HCT116 (cell line): ENCODE results near the gene CDHR4. TPM values are rescaled to one million over a fixed set of nuclear protein-coding genes. Genes with fewer than 3 reads are reported as not detected.

ENCODE experiments used
- ATAC-seq: fragments of 200-7000 bp; cut with Tn5 transposase; 2 replicates; pipeline ENCODE4 v1.9.1; 2020; ENCODE audit warnings: mild to moderate bottlenecking, moderate library complexity
- BruUV-seq: library from RNA; stranded (reverse); fragments of 400-500 nt; replicated peaks from 2 replicates; lab custom pipeline; 2021; lab: Mats Ljungman, UMichigan
- CTCF ChIA-PET: fragments of 300-600 bp; sonication (Branson Sonifier 250); formaldehyde crosslinking; loops from one replicate; lab custom pipeline; 2021; ENCODE audit warnings: antibody characterized with exemption; lab: Charles Lee
- POLR2A ChIA-PET: fragments of 300-600, 350-600 bp; sonication (Branson Sonifier 250); formaldehyde crosslinking; loops from one replicate; lab custom pipeline; 2021; ENCODE audit warnings: antibody characterized with exemption; lab: Charles Lee
- RAD21 ChIA-PET, 2 experiments: fragments of 300-600 bp; sonication (Branson Sonifier 250); formaldehyde crosslinking; loops; one replicate each; lab custom pipeline; 2023; ENCODE audit warnings: low total read pairs in 2 of 2; ENCODE audit not compliant: uncharacterized antibody in 2 of 2, unreplicated experiment in 2 of 2, low non-redundant PET in 1 of 2; lab: Charles Lee
- DNase-seq: peaks from one replicate; pipeline ENCODE4 v3.0.0-alpha.2; 2010; ENCODE audit warnings: low read depth, low spot score
- H2AFZ ChIP-seq: fragments of 200-600 bp; shearing (Covaris generic), sonication (generic); 2 replicates; pipeline ENCODE4 v1.6.1; 2017; ENCODE audit warnings: low read depth, mixed run types, mixed read lengths, antibody characterized with exemption, low read length; ENCODE audit not compliant: poor library complexity, severe bottlenecking
- H3K27ac ChIP-seq: 2 replicates; pipeline ENCODE4 v1.5.1; 2012; ENCODE audit warnings: low read depth, low read length
- H3K27me3 ChIP-seq: fragments of 200-600 bp; sonication (generic); 2 replicates; pipeline ENCODE4 v1.6.1; 2016; ENCODE audit warnings: mixed run types, low read length, mixed read lengths; ENCODE audit not compliant: insufficient read depth
- H3K36me3 ChIP-seq, 2 experiments: fragments of 200-500 bp in 1 of 2; fragments of 200-600 bp in 1 of 2; sonication (Bioruptor generic) in 1 of 2; sonication (generic) in 1 of 2; 2 replicates each; pipeline versions ENCODE4 v1.5.1 to v1.6.1; 2014 to 2016; ENCODE audit warnings: low read length in 2 of 2, inconsistent platforms in 1 of 2, mixed read lengths in 1 of 2, mixed run types in 1 of 2; ENCODE audit not compliant: insufficient read depth in 2 of 2, control insufficient read depth in 1 of 2
- H3K4me1 ChIP-seq, 2 experiments: fragments of 200-600 bp in 1 of 2; sonication (generic) in 1 of 2; 2 replicates each; pipeline versions ENCODE4 v1.5.1 to v1.6.1; 2012 to 2017; ENCODE audit warnings: low read length in 2 of 2, inconsistent platforms in 1 of 2, mild to moderate bottlenecking in 1 of 2, mixed read lengths in 1 of 2, mixed run types in 1 of 2, moderate library complexity in 1 of 2; ENCODE audit not compliant: insufficient read depth in 2 of 2, control insufficient read depth in 1 of 2
- H3K4me2 ChIP-seq: fragments of 200-600 bp; sonication (generic); 2 replicates; pipeline ENCODE4 v1.6.1; 2017; ENCODE audit warnings: mixed run types, low read length, mixed read lengths
- H3K4me3 ChIP-seq, 2 experiments: fragments of 200-600 bp in 1 of 2; sonication (generic) in 1 of 2; replicated peaks in 1 of 2; 2 replicates each; pipeline ENCODE4 v1.5.1; 2011 to 2016; ENCODE audit warnings: low read length in 2 of 2, control low read depth in 1 of 2, low read depth in 1 of 2, mild to moderate bottlenecking in 1 of 2, mixed read lengths in 1 of 2, mixed run types in 1 of 2
- H3K79me2 ChIP-seq: fragments of 200-600 bp; sonication (generic); 2 replicates; pipeline ENCODE4 v1.6.1; 2017; ENCODE audit warnings: mild to moderate bottlenecking, mixed run types, low read length, moderate library complexity, mixed read lengths; ENCODE audit not compliant: insufficient read depth
- H3K9ac ChIP-seq: fragments of 200-600 bp; sonication (generic); 2 replicates; pipeline ENCODE4 v1.6.1; 2016; ENCODE audit warnings: low read length, mixed read lengths
- H3K9me2 ChIP-seq: fragments of 200-600 bp; sonication (generic), shearing (Covaris generic); 2 replicates; pipeline ENCODE4 v1.6.1; 2017; ENCODE audit warnings: mixed run types, mild to moderate bottlenecking, moderate library complexity; ENCODE audit not compliant: insufficient read depth
- H3K9me3 ChIP-seq, 2 experiments: fragments of 200-500 bp in 1 of 2; fragments of 200-600 bp in 1 of 2; sonication (Bioruptor generic) in 1 of 2; sonication (generic) in 1 of 2; 2 replicates each; pipeline ENCODE4 v1.6.1; 2014 to 2017; ENCODE audit warnings: low read length in 2 of 2, mixed read lengths in 2 of 2, inconsistent platforms in 1 of 2, low read depth in 1 of 2, mild to moderate bottlenecking in 1 of 2, mixed run types in 1 of 2, moderate library complexity in 1 of 2; ENCODE audit not compliant: control insufficient read depth in 1 of 2, insufficient read depth in 1 of 2
- H4K20me1 ChIP-seq: fragments of 200-600 bp; sonication (generic), shearing (Covaris generic); 2 replicates; pipeline ENCODE4 v1.6.1; 2017; ENCODE audit warnings: mixed run types, mild to moderate bottlenecking, moderate library complexity; ENCODE audit not compliant: insufficient read depth
- CTCF ChIP-seq, 3 experiments: fragments of 200-600 bp in 1 of 3; sonication (generic) in 1 of 3; IDR thresholded peaks in 2 of 3; conservative IDR thresholded peaks in 1 of 3; 2 replicates each; pipeline ENCODE4 v1.5.1; 2012 to 2017; ENCODE audit warnings: low read depth in 2 of 3, low read length in 2 of 3, antibody characterized with exemption in 1 of 3, borderline replicate concordance in 1 of 3, control low read depth in 1 of 3, mild to moderate bottlenecking in 1 of 3, mixed read lengths in 1 of 3, mixed run types in 1 of 3, moderate library complexity in 1 of 3; ENCODE audit not compliant: insufficient read depth in 1 of 3
- REST ChIP-seq: IDR thresholded peaks from 2 replicates; pipeline ENCODE4 v1.6.1; 2012; ENCODE audit warnings: low read depth
- intact Hi-C: fragments of 100-400 bp; cut with micrococcal nuclease; formaldehyde crosslinking; loops from 2 replicates; pipeline ENCODE4 v1.10.0; 2022
- total RNA-seq: library from RNA; stranded (reverse); gene quantifications from one replicate; pipeline ENCODE4 v1.2.1, GENCODE V29; 2021; ENCODE audit not compliant: unreplicated experiment

CDHR4 gene
- total RNA-seq, 1 experiment from 2014 or later = not detected

DNA sequence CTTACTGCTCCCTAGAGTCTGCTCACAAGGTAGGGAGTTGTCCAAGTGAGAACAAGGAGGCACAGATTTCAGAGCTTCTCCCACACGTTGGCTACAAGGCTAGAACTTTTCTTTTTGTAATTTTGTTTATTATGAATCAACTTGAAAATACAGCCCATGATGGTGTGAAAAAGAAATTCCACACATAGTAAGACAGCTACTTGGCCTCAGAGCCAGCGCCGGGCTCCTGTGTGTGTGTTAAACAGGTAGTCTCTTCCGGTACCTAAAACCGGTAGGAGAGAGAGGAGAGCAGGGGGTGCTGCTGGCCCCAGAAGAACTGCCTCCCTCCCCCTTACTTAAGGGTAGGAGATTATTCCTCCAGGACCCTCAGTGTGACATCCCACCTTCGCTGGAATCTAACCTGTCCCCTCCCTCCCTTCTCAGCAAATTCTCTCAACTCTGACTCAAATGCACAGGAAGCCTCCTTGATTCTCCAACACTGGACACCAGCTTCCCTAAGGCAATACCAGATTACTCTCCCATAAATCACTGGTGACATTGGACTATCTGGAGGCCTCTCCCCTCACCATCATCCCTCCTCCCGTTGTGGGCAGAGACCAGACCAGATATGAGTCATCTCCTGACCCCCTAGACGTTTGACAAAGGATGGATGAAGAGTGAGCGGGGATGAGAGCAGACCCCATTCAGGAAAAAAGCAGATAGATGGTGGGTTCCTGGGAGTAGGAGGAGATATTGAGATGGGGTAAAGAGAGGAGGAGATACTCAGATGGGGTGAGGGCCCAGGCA, 8.9 kb downstream of the CDHR4 start:
- no peak overlapping the region for H3K4me2 ChIP-seq
- H2AFZ ChIP-seq = no peak overlapping the region
- H3K79me2 ChIP-seq = peaks cover 5% of the 10 kb centered on the region
- H3K4me1 ChIP-seq = peaks cover 5 to 9% of the 10 kb centered on the region in 2 experiments; a peak in 3 of 4 replicates
- TF ChIP-seq REST = no peak
- TF ChIP-seq CTCF (IDR thresholded peaks at IDR 0.05 in 2 of 3, conservative IDR thresholded peaks at IDR 0.05 in 1 of 3; ENCODE audit: borderline replicate concordance in 1 of 3, insufficient read depth in 1 of 3, low read depth in 2 of 3, low read length in 2 of 3) = no peak
- ChIA-PET POLR2A (no interaction called here), RAD21 (no interaction called here), CTCF (no interaction called here)
- no peak overlapping the region for H3K9ac ChIP-seq
- no TSS peak for BruUV-seq
- H3K9me3 ChIP-seq = no peaks in the 10 kb centered on the region
- DNase-seq (no peak), ATAC-seq (no peak)
- no peak overlapping the region for H3K4me3 ChIP-seq
- no peaks in the 10 kb centered on the region for H3K9me2 ChIP-seq
- H3K27ac ChIP-seq = no peak overlapping the region
- H4K20me1 ChIP-seq = no peaks in the 10 kb centered on the region
- H3K36me3 ChIP-seq = no peaks in the 10 kb centered on the region
- intact Hi-C loops = no loop called here
- H3K27me3 ChIP-seq = no peaks in the 10 kb centered on the region
